Endodermal cell (in vitro differentiated cells): ENCODE results near the gene AHI1. TPM values are rescaled to one million over a fixed set of nuclear protein-coding genes. Genes with fewer than 3 reads are reported as not detected.

Source experiments
- DNase-seq: peaks from one replicate; pipeline ENCODE4 v3.0.0-alpha.2; 2017
- H3K27ac ChIP-seq: 2 replicates; pipeline ENCODE4 v1.5.1; 2013; ENCODE audit warnings: mild to moderate bottlenecking, low read depth, low read length, moderate library complexity
- H3K27me3 ChIP-seq: 2 replicates; pipeline ENCODE4 v1.6.1; 2013; ENCODE audit warnings: mild to moderate bottlenecking, low read length, moderate library complexity; ENCODE audit not compliant: insufficient read depth, control insufficient read depth, poor library complexity, severe bottlenecking
- H3K36me3 ChIP-seq: 2 replicates; pipeline ENCODE4 v1.7.0; 2013; ENCODE audit warnings: mild to moderate bottlenecking, low read length, moderate library complexity; ENCODE audit not compliant: control insufficient read depth, insufficient read depth
- H3K4me1 ChIP-seq: one replicate; pipeline ENCODE4 v1.7.0; 2013; ENCODE audit warnings: low read length; ENCODE audit not compliant: control insufficient read depth, insufficient read depth
- H3K4me3 ChIP-seq: 2 replicates; pipeline ENCODE4 v1.5.1; 2013; ENCODE audit warnings: mild to moderate bottlenecking, low read length, moderate library complexity
- H3K9ac ChIP-seq: 2 replicates; pipeline ENCODE4 v1.6.1; 2013; ENCODE audit warnings: mild to moderate bottlenecking, low read length, moderate library complexity; ENCODE audit not compliant: poor library complexity, severe bottlenecking; ENCODE audit errors: extremely low read depth
- H3K9me3 ChIP-seq: 2 replicates; pipeline ENCODE4 v1.6.1; 2013; ENCODE audit warnings: mild to moderate bottlenecking, low read length, moderate library complexity; ENCODE audit not compliant: control insufficient read depth
- H3K27ac Mint-ChIP-seq: 2 replicates; pipeline ENCODE4 v1.8.0; 2020; ENCODE audit warnings: mixed read lengths
- H3K27me3 Mint-ChIP-seq: 2 replicates; pipeline ENCODE4 v1.8.0; 2021; ENCODE audit warnings: mild to moderate bottlenecking, mixed read lengths; ENCODE audit not compliant: insufficient read depth
- H3K36me3 Mint-ChIP-seq: 2 replicates; pipeline ENCODE4 v1.8.0; 2020; ENCODE audit warnings: low read depth, mixed read lengths
- H3K4me1 Mint-ChIP-seq: 2 replicates; pipeline ENCODE4 v1.8.0; 2020; ENCODE audit warnings: mixed read lengths
- H3K4me3 Mint-ChIP-seq: 2 replicates; pipeline ENCODE4 v1.8.0; 2020; ENCODE audit warnings: mild to moderate bottlenecking, moderate library complexity, mixed read lengths
- H3K9me3 Mint-ChIP-seq: 2 replicates; pipeline ENCODE4 v1.8.0; 2020; ENCODE audit warnings: mild to moderate bottlenecking, mixed read lengths
- CTCF ChIP-seq: fragments of 200-600 bp; sonication (generic); conservative IDR thresholded peaks from 2 replicates; pipeline ENCODE4 v1.5.0; 2021; ENCODE audit warnings: antibody characterized with exemption, mild to moderate bottlenecking
- WGBS, 2 experiments: methylation state at CpG; one replicate each; pipeline versions ENCODE4 v1.1.5 to v1.1.7; 2013; ENCODE audit warnings: missing lambda C conversion rate in 2 of 2, mixed read lengths in 1 of 2; ENCODE audit not compliant: insufficient coverage in 1 of 2, insufficient read length in 1 of 2; 5-methylcytosine and 5-hydroxymethylcytosine counted together
- total RNA-seq, 2 donors: library from RNA; stranded (reverse); fragmentation: NEBNext Ultra II Directional in 1 of 2; extraction: Animal tissue kit (Norgen Biotek cat#: 25700) in 1 of 2; gene quantifications; 2 replicates in 1 of 2; 3 replicates in 1 of 2; pipeline ENCODE4 v1.2.1, GENCODE V29; 2021

AHI1 gene
- total RNA-seq, 2 donors from 2014 or later: 24.9 to 34.9 TPM

GRCh38 chr6:135358985-135359384 lies 138.6 kb downstream of the AHI1 start:
- peaks cover 7% of the 10 kb centered on the region for H3K36me3 Mint-ChIP-seq
- peaks cover 9% of the 10 kb centered on the region for H3K9me3 Mint-ChIP-seq
- no peak overlapping the region for H3K27ac Mint-ChIP-seq

DNA sequence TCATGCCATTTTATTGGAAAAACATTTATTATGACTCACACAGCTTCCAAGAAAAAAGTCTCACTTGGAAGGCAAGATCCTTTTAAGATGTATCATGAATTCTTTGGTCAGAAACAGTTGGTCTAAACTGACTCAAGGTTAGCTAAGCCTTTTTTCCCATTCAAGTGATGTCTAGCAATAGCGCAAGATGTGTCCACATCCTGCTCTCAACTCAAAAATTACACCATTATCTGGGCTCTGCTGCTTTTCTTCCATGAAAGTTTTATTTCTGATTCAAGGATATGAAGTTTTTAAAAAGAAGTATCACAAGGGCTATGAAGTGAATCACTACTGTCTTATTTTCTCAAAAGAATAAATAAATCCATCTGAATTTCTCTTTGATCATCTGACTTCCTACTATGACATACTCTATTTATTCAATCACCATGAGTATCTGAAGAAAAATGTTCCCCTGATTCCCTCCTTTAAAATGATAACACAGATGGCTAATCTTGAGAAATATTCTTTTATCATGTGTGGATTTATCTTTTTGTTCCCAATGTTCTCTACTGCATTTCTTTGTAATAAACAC lies 139.2 kb downstream of the AHI1 start:
- H3K4me3 ChIP-seq: no peak overlapping the region
- peaks cover 7% of the 10 kb centered on the region for H3K36me3 Mint-ChIP-seq
- no peak overlapping the region for H3K27ac Mint-ChIP-seq

More at GRCh38 chr6:135358985-135359384, 138.6 kb downstream of the AHI1 start:
- H3K4me3 Mint-ChIP-seq: no peak overlapping the region
- Histone ChIP-seq H3K9ac (no peak overlapping the region), H3K36me3 (no peaks in the 10 kb centered on the region), H3K9me3 (peaks cover 9% of the 10 kb centered on the region), H3K4me3 (no peak overlapping the region), H3K27ac (no peak overlapping the region), H3K4me1 (no peaks in the 10 kb centered on the region), H3K27me3 (no peaks in the 10 kb centered on the region)
- DNase-seq: no peak
- no peak for TF ChIP-seq CTCF
- peaks cover 2% of the 10 kb centered on the region for H3K4me1 Mint-ChIP-seq
- H3K27me3 Mint-ChIP-seq: no peaks in the 10 kb centered on the region
- 100% methylated on average over 2 of the region's 2 CpGs; no CpG with 5 or more reads in 1 of the 2 experiments for WGBS, 2 experiments

DNA sequence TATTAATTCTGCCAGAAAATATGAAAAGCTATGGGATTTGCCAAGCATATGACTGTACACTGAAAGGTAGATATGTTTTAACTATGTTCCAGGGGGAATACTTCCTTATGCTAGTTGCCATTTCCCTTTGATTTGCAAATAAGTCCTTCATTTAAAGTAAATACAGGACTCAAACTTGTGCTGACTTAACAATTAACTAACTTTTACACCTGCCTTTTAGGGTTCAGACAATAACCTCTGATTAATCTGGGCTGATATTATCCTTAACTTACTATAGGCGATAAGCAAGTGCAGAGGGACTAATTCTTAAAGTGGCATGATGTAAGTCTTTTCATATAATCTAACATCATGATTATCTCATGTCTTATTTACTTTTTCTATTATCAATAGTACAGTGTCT lies 143.1 kb downstream of the AHI1 start:
- DNase-seq: no peak
- Histone ChIP-seq H3K27ac (no peak overlapping the region), H3K27me3 (no peaks in the 10 kb centered on the region), H3K4me1 (no peaks in the 10 kb centered on the region), H3K9ac (no peak overlapping the region), H3K4me3 (no peak overlapping the region), H3K36me3 (no peaks in the 10 kb centered on the region), H3K9me3 (no peaks in the 10 kb centered on the region)
- no peaks in the 10 kb centered on the region for H3K36me3 Mint-ChIP-seq
- WGBS, 2 experiments: 100% methylated on average over 1 of the region's 1 CpG; no CpG with 5 or more reads in 1 of the 2 experiments
- peaks cover 2% of the 10 kb centered on the region for H3K4me1 Mint-ChIP-seq
- H3K9me3 Mint-ChIP-seq: no peaks in the 10 kb centered on the region
- no peak overlapping the region for H3K27ac Mint-ChIP-seq
- no peaks in the 10 kb centered on the region for H3K27me3 Mint-ChIP-seq
- no peak overlapping the region for H3K4me3 Mint-ChIP-seq
- no peak for TF ChIP-seq CTCF

More for the DNA sequence above, 139.2 kb downstream of the AHI1 start:
- no peak for DNase-seq
- Histone ChIP-seq H3K9ac (no peak overlapping the region), H3K36me3 (no peaks in the 10 kb centered on the region), H3K4me1 (no peaks in the 10 kb centered on the region), H3K9me3 (peaks cover 9% of the 10 kb centered on the region), H3K27ac (no peak overlapping the region), H3K27me3 (no peaks in the 10 kb centered on the region)
- no peak for TF ChIP-seq CTCF
- 80 to 93% methylated on average over 1 of the region's 1 CpG for WGBS, 2 experiments
- H3K4me3 Mint-ChIP-seq: no peak overlapping the region
- no peaks in the 10 kb centered on the region for H3K27me3 Mint-ChIP-seq
- H3K4me1 Mint-ChIP-seq: peaks cover 2% of the 10 kb centered on the region
- peaks cover 9% of the 10 kb centered on the region for H3K9me3 Mint-ChIP-seq
